ENCODE data around the gene FOXN1. TPM values are rescaled to one million over a fixed set of nuclear protein-coding genes. Genes with fewer than 3 reads are reported as not detected.

Gene FOXN1
- total RNA-seq, 1 donor from 2014 or later, result not detected

DNA sequence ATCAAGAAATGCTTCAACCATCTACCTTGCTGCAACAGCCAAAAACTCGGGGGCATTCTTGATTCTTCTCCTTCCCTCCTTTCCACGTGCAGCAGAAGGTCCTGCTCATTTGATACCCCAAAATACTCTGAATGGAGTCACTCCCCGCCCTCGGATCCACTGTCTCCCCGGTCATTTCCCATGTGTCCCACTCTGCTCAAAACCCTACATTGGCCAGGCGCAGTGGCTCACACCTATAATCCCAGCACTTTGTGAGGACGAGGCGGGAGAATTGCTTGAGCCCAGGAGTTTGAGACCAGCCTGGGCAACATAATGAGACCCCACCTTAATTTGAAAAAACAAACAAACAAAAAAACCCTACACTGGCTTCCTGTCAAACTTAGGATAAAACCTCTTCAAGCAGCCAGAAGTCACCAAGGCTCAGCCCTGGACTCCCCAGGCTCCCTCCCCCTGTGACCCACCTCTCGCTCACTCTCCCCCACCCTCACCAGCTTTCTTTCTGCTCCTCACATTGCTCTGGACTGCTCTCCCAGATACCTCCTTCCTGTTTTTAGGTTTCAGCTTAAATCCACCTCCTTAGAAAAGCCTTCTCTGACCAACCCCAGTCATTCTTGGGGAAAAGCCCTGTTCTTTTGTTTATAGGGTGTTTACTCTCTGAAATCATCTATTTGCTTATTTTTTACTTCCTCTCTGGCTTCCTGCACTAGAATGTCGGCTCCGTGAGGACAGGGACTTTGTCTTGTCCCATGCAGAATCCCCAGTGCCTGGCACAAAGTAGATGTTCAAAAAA is 29.9 kb upstream of the FOXN1 start:
- intact Hi-C loops (cut with DNase I), result no loop called here
- DNase-seq (ENCODE audit: low spot score), result peak; percentile 28
- ATAC-seq, result no peak

DNA sequence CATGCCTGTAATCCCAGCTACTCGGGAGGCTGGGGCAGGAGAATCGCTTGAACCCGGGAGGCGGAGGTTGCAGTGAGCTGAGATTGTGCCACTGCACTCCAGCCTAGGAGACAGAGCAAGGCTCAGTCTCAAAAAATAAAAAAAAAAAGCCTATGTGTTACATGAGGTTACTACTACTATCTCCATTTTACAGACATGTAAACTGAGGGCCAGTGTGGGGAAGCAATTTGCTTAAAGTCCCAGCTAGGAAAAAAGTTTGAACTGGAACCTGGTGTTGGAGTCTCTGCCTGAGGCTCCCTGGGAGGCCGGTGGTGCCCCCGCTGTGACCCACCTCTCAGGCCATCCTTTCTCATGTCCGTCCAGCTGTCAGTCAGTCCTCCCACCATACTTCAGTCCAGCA is 28.2 kb upstream of the FOXN1 start:
- intact Hi-C loops (cut with DNase I), result no loop called here
- no peak for ATAC-seq
- peak; percentile 4 for DNase-seq (ENCODE audit: low spot score)

DNA sequence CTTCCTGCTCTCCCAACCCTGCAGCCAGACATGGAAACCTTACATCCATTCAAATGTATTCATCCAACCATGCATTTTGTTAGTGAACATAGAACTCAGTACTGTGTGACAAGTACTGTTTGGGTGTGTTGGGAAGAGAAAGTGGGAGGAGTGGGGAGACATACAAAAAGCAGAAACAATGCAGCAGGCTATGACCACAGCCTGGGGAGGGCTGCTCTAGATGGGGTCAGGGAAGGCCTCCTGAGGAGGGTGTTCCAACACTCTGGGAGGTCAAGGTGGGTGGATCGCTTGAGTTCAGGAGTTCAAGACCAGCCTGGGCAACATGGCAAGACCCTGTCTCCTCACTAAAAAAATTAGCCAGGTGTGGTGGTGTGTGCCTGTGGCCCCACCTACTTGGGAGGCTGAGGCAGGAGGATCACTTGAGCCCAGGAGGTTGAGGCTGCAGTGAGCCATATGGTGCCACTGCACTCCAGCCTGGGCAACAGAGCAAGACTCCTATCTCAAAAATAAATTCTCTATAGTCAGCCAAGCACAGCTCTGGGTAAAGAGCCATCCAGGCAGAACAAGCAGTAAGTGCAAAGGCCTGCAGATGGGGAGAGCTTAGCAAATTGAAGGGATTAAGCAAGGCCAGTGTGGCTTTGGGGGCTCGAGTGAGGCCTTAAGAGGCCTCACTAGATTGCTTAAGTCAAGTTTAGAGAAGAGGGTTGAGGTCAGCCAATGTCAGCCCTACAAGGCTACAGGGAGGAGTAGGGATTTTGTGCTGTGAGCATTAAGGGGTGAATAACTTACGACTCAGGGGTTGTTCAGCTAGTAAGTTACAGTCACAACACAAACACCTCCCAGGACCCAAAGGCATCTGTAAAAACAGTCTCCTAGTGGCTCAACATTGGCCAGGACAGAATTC is 27.2 kb upstream of the FOXN1 start:
- DNase-seq (ENCODE audit: low spot score), result peak; percentile 12
- intact Hi-C loops (cut with DNase I), result no loop called here
- no peak for ATAC-seq

DNA sequence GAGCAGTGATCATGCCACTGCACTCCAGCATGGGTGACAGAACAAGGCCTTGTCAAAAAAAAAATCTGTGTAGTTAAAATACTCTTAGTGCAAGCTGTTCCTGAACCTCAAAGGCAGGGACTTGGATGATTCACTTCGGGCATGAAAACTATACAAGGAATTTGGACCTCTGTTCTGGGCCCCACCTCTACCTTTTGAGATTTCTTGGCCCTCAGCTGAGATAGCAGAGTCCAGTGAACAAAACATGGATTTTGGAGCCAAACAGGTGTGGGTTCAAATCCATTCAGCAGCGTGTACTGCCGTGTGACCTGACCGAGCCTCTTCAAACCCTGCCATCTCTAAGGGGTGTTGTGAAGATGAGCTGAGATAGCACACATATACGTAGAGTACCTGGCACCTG is 25.9 kb upstream of the FOXN1 start:
- ATAC-seq (no peak), DNase-seq (ENCODE audit: low spot score) (no peak)
- intact Hi-C loops (cut with DNase I), result no loop called here

DNA sequence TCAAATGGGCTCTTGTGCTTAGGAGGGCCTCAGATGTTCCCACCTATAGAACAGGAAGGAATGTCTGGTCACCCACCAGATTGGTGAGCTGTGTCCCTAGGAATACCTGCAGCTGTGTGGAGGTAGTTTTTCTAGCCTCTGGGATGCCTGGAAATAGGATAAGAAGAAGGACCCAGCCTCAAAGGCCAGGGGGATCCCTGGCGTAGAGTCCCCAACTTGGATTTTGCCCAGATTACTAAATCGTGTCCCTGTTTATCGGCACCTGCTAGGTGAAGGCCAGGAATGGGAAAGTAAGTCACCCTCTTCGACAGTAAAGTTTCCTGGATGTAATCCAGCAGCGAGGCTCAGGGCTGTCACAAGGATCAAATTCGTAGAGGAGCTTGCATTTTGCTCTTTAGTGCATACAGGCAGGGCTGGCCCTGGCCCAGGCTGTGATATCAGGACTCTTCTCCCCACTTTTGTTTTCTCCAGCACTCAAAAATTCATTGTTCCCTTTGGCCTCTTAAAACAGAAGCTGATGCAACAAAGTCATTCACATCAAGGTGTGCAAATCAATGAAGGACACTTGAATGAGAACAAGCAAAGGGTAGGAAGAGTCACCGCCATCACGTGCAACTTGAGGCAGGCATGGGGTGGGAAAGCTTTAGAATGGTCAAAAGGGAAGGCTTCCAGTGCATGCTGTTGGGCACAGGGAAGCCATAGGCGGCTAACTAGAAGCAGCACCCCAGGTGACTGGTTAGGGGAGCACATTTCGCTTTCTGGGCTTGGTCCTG is 25.2 kb upstream of the FOXN1 start:
- DNase-seq (ENCODE audit: low spot score), result no peak
- intact Hi-C loops (cut with DNase I), result no loop called here
- no peak for ATAC-seq

DNA sequence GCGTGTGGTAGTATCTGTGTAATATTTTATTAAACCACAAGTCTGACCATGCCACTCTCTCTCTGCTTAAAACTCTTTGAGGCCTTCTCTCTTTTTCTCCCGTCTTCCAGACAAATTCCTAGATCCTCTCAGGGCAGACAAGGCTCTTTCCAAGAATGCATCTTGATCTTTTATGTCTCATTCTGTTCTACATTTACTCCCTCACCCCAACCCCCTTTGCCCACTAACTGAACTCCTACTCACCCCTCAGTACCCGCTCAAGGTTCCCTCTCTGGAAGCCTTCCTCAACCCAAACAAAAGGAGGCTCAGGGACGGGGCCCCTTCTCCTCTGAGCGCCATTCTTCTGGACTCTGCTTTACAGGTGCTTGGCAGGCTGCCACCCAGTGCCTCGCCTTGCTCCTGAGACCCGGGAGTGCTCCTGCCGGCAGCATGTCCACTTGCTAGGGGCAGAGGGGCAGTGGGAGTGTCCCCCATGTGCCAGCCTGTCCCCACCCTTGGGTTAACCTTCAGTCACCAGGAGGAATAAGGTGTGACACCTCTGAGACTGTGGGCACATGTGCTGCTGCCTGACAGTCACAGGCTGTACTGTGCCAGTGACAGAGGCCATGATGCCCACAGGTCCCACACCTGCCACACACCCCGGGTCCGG is 23.5 kb upstream of the FOXN1 start:
- DNase-seq (ENCODE audit: low spot score) (no peak), ATAC-seq (no peak)
- intact Hi-C loops (cut with DNase I), result no loop called here

DNA sequence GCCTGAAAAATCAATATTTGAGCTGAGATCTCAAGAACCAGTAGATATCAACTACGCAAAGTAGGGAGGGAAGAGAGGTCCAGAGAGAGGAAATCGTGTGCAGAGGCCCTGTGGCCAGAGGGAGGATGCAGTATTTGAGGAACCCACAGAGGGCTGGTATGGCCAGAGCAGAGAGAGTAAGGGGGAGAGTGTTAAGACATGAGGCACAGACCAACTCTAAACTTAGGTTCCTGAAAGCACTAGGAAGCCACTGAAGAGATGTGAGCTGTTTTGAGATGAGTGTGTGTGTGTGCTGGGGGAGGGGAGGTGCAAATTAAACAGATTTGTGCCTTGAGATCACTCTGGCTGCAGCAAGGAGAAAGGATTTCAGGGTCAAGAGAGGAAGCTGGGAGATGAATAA is 21.9 kb upstream of the FOXN1 start:
- intact Hi-C loops (cut with DNase I), result no loop called here
- ATAC-seq, result no peak
- no peak for DNase-seq (ENCODE audit: low spot score)

DNA sequence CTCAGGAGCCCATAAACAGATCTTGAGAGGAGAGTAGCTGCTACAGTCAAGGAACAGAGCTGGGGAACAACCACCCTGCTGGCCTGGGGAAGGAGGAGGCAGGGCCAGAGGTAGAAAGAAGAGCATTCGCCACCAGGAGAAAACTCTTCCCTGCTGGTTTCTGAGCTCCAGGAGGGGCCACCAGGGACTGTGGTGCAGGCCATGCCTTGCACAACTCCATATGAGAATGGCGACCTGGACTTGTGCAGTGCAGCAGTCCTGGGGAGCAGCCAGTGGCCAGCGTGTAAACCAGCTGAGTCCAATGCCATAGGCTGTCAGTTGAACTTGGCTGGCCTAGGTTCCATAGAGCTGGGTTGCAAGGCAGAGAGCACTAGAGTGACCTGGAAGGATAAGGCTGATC is 21.1 kb upstream of the FOXN1 start:
- no peak for ATAC-seq
- no peak for DNase-seq (ENCODE audit: low spot score)

DNA sequence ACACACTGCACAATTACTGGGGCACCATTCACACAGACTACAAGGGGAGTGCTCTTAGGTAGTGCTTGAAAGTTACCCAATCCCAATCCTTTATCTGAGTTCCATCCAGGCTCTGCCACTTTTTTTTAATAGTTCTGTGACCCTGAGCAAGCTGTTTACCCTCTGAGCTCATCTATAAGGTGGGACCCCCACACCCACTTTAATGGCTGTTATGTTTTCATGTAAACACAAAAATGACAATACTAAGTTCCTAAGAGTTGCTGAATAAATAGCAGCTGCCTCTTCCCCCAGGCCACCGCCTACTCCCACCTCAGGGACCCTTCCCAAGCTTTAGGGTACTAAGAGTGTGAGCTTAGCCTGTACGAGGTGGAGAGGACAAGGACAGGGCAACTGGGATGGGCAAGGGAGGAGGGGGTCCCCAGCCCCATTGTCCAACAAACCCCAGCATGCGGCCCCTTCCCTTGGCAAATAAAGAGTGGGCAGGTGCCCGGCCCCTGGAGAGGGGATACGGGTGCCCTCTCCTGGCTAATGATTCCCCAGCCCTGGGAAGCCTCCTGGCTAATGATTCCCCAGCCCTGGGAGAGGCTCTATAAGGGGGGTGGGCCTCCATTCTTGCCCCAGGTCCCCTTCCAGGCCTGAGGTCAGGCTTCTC is 18.1 kb upstream of the FOXN1 start:
- intact Hi-C loops (cut with DNase I), result no loop called here
- ATAC-seq, result no peak
- no peak for DNase-seq (ENCODE audit: low spot score)

More for the DNA sequence above, 21.1 kb upstream of the FOXN1 start:
- intact Hi-C loops (cut with DNase I), result no loop called here

DNA sequence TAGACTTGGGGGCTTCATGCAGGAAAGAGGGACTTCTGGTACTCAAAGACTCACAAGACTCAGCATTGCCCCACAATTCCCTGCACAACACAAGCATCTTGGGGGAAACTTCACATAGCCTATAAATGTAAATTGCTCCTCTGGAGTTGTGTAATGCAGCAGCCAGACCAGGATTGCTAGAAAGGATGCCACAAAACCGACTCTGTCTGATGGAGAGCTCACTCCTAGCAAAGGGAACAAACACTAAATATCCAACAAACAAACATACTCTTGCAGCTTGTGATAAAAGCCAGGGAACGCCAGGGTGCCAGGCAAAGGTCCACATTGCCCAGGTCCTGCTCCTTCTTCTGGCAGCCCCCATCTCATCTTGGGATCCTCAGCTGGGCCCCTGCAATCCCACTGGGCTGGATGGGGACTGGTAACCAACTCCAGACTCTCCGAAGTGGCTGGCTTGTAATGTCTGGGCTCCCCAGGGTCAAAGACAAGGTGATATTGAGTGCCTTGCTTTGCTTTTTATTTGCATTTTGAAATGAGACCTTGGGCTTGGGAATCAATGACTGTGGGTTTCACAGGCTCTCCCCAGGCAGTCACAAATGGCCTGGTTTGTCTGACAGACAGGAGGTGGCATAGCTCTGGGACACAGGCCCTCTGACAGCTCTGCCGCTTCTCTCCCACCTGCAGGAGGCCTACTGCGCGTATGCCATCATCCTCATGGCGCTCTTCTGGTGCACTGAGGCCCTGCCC is 17.4 kb upstream of the FOXN1 start:
- ATAC-seq, result no peak
- no peak for DNase-seq (ENCODE audit: low spot score)
- intact Hi-C loops (cut with DNase I), result no loop called here

DNA sequence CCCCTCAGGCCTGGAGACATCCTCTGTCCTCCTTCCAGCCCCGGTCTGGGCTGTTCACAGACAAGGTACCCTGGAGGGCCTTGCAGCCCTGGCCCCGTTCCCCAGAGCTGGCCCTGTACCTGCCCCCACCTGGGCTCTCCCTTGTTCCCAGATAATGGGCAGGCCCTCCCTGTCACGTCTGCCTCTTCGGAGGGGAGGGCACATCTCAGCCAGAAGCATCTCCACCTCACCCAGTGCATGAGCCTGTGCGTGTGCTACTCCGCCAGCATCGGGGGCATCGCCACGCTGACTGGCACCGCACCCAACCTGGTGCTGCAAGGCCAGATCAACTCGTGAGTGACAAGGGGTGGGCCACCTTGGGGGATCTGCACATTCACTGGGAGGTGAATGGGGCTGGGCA is 14.9 kb upstream of the FOXN1 start:
- intact Hi-C loops (cut with DNase I), result no loop called here
- no peak for ATAC-seq

DNA sequence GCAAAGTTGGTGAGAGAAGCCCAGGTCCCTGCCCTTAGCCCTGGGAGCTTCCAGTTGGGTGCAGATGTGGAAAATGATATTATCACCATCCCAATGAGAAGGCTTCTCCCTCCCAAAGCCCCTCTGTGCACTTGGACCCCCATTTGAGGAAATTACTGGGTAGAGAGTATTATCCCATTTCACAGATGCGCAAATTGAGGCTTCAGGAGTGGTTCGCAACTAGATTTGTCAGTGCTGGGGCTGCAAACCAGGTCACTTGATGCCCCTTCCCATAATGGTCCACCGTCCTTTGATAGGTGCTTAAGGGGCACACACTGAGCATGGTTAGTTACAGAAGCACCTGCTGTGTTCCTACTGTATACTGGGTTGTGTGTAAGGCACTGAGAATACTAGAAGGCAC is 14.3 kb upstream of the FOXN1 start:
- DNase-seq (ENCODE audit: low spot score), result no peak
- intact Hi-C loops (cut with DNase I), result no loop called here
- ATAC-seq, result no peak

More for the DNA sequence above, 14.9 kb upstream of the FOXN1 start:
- DNase-seq (ENCODE audit: low spot score), result no peak

DNA sequence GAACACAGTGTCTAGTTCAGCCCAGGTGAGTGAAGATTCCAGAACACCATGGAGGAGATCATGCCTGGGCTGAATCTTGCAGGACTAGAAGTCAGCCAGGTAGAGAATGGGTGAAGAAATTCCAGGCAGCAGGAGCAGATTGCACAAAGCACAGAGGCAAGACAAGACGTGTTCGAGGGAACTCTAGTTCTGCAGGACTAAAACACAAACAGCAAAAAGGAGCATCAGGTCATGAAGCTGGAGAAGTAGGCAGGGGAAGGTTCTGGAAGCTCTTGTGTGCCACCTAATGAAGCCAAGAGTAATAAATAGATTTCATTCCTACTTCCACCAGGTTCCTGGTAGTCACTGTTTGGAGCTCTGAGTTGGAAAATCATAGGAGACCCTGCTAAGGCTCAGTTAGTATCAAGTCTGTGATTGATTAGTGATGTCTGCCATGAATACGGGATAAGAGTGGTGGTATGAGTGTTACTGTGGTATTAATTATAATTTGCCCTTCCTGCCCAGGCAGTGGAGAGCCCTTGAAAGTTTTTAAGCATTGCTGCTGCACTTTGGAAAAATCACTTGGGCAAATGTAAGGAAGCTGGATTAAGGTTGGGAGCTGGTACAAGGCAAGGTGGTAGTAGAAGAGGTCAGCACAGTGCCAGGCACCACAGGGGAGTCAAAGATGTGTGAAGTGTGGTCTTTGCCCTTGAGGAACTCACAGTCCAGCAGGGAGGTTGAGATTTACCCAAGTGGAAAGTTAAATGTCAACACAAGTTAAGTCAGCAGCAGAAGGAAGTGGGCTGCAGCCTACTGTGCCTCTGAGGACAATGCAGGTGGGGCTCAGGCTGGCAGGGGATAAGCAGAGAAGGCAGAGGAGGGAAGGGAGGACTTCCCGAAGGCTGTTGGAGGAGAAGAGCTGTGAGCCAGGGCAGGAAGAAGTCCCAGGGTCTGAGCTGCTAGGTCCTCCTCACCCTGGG is 13.5 kb upstream of the FOXN1 start:
- intact Hi-C loops (cut with DNase I), result no loop called here
- ATAC-seq (no peak), DNase-seq (ENCODE audit: low spot score) (no peak)

DNA sequence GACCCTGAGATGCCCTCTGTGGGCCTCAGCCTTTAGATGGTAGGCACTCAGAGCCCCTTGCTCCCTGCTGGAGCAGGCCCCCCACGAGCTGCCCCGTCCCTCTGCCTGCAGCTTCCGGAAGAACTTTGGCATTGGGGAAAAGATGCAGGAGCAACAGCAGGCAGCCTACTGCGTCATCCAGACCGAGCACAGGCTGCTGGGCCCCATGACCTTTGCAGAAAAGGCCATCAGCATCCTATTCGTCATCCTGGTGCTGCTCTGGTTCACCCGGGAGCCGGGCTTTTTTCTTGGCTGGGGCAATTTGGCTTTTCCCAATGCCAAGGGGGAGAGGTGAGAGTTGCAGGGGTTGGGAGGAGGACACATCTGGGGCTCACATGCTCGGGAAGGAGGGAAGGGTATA is 12.7 kb upstream of the FOXN1 start:
- intact Hi-C loops (cut with DNase I), result no loop called here
- no peak for ATAC-seq
- no peak for DNase-seq (ENCODE audit: low spot score)

DNA sequence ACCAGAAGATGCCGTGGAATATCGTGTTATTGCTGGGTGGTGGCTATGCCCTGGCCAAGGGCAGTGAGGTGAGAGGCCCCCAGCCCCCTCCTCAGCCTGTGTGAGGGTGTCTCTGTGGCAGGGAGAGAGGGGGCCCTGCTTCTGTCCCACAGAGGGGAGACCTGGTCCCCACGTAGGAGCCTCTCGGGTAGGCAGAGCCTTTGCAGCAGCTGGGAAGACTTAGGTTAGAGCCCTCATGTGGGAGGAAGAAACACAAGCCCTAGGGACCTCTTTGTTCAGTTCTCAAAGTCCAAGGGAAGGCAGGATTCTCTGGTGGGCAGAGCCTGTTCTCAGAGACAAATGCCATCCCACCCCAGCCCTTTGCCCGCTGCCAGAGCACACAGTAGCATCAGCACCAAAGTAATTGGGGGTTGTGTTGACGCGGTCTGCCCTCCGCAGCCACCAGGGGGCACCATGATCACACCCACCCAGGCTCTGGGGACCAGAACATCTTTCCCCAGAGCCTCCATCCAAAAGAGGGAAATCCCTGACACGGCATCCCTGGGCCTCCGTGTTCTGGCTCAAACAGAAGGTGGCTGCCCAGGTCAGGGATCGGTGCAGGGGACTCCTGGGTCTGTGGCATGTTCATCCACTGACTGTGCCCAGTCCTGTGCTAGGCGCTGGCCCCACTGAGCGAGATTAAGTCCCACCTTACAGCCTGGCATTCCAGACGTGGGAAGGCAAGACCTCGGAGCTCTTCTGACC is 11.5 kb upstream of the FOXN1 start:
- DNase-seq (ENCODE audit: low spot score), result peak; percentile 79
- intact Hi-C loops (cut with DNase I), result no loop called here
- ATAC-seq, result peak; percentile 69

DNA sequence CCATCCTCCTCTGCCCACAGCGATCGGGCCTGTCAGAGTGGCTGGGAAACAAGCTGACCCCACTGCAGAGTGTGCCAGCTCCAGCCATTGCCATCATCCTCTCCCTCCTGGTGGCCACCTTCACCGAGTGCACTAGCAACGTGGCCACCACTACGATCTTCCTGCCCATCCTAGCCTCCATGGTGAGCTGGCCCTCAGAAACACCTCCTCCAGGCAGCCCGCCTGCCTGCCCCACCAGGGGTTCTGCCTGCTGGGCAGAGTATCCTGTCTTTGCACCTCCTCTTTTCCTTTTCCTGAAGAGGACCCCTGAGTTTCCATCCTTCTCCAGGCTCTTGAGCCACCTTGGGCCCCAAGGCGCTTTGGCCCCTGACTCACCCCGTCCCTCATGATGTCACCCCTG is 10.5 kb upstream of the FOXN1 start:
- DNase-seq (ENCODE audit: low spot score) (no peak), ATAC-seq (no peak)
- intact Hi-C loops (cut with DNase I), result no loop called here
